ENCODE measurements around the gene SAMHD1.
"Not testable (repeated sequence)": the region's sequence is repeated elsewhere in the genome, so short reads cannot be mapped to it uniquely, and the experiment has no call there.

Gene SAMHD1

DNA sequence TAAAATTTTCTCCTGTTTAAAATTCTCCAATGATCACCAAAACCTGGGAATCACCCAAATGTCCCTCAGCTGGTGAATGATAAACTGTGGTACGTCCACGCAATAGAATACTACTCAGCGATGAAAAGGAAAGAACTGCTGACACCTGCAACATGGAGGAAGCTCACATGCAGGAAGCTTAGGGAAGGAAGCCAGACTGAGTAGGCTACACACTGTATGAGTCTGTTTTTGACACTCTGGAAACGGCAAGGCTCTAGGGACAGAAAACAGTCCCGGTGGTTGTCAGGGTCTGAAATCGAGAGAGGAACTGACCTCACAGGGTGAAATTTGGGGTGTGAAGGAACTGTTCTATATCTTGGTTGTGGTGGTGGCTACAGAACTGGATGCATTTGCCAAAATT, 100.7 kb downstream of the SAMHD1 start:
- DNase-seq: no peak

DNA sequence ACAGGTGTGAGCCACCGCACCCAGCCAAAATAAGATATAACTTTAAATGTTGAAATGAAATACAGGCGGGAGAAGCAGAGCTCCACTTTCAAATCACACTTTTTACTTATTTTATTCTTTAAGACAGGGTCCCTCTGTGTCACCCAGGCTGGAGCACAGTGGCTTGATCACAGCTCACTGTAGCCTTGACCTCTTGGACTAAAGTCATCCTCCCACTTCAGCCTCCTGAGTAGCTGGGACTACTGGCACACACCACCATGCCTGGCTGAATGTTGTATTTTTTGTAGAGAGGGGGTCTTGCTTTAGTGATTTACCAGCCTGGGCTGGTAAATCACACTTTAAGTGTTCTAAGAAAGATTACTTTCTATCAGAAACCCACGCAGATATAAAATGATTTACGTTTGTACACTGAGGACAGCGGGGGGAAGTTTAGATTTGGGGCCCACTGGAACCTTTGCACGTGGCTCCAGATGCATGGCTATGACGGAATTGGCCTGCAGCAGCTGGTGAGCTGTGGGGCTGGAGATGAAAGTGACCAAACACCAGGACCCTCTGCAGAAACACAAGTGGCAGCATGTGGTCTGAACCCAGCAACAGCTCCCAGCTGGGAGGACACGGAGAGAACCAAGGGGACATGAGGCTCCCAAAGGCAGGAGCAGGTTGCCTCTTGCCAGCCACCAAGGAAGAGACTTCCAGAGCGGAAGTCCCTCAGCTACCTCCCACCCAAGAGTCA, 102.0 kb downstream of the SAMHD1 start:
- no peak for DNase-seq

DNA sequence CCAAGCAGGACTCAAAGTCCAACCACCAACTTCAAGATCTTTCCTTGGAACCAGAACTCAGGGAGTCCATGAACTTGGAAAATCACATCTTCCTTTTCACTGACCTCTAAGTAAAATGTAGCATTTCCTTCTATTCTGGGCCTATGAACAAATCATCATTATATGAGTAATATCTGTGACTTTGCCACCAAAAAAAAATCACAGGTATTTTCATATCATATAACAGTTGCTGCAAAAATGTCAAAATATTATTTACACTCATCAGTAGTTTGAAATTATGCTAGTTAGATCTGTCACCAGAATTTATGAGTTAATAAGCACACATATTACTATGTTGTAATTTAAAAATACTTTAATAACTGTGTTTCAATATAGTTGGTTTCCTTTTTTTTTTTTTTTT, 102.8 kb downstream of the SAMHD1 start:
- no peak for DNase-seq

DNA sequence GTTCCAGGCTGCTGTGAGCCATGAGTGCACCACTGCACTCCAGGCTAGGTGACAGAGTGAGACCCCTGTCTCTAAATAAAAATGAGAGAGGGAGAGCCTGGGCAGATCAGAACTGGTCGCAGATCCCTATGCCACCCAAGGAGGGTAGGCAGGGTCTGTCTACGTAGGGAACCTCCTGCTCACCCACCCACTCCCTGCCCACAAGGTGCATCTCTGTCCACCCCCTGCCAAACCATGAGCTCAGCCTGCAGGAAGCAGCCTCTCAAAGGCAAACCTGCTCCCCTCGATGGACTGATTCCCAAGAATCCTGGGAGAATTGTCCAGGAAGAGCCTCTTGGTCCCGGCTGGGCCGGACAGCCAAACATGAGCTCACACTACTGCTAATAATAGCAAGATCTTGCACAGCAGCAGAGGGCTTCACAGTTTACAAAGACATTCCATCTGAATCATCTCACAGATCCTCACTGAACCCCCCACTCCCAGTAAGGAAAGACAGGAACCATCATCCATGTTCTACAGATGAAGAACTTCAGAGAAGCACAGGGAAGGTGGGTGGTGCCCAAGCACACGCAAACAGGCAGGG, 103.3 kb downstream of the SAMHD1 start:
- no peak for DNase-seq

DNA sequence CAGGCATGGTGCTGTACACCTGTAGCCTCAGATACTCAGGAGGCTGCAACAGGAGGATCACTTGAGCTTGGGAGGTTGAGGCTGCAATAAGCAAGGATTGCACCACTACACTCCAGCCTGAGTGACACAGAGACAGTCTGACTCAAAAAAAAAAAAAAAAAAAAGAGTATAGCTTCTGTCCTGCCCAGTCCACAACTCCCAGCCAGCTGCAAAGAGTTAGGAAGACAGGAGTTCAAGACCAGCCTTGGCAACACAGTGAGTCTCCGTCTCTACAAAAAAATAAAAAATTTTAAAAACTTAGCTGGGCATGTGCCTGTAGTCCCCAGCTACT, 103.8 kb downstream of the SAMHD1 start:
- DNase-seq: no peak

DNA sequence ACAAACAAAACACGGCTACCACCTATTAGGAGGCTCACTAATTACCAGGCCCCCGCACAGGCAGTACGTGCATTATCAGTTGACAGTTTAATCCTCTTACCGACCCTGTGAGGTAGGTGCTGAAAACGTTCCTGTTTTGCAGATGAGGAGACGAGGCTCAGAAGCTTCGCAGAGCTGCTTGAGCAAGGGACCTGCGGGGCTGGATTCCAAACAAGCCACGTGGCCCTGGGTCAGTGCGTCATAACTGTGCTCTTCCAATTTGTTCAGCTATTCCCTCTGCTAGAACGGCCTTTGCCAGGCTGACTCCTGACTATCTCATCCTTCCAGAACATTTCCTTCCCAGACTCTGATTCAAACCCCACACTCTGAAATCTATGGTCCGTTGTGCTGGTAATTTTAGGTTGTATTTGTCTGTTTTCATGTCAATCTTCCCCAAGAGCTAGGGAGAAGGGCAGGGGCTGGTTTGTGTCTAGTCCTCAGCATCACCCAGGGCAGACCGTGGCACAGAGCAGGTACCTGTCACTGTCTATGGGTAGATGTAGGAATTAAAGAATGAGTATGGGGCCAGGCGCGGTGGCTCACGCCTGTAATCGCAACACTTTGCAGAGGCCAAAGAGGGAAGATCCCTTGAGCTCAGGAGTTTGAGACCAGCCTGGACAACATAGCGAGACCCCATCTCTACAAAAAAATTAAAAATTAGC, 104.3 kb downstream of the SAMHD1 start:
- no peak for DNase-seq

DNA sequence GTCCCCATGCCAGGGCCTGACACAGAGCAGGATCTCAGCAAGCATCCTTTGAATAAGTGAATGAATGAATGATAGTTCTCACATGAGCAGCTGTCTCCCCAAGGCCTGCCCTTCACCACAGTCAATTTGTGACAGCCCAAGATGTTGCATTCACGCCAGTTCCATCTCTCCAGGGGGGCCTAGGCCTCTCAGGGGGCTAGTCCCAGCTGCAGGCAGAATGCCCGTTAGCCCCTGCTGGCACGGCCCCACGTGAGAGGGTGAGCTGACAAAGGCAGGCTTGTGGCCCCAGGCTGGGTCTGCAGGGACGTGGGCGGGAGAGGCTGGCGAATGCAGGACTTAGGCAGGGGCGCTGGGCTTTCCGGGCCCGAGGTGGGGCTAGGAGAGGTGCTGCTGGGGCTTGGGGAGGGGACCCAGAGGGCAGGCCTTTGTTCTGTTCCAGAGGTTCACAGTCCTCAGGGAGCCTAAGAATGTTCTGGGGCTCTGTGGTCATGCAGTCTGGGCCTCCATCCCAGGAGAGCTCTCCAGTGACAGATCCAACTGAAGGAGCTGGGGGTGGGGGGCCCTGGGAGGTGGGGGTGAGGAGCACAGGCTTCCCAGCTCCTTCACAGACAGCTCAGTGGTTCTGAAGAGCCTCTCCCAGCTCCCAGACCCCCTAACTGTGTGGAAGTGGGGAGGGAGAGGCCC, 106.1 kb downstream of the SAMHD1 start:
- no peak for DNase-seq

DNA sequence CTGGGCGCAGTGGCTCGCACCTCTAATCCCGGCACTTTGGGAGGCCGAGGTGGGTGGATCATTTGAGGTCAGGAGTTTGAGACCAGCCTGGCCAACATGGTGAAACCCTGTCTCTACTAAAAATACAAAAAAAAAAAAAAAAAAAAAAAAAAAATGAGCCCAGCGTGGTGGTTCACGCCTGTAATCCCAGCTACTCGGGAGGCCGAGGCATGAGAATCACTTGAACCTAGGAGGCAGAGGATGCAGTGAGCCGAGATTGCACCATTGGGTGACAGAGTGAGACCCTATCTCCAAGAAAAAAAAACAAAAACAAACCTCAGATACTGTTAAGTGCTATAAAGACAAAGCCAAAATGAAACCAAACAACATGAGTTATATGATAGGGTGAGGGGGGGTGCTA, 110.5 kb downstream of the SAMHD1 start:
- DNase-seq: not testable (repeated sequence)

All from T-helper 1 cell (primary cell).